ENCODE measurements around the gene RANBP10. TPM values are rescaled to one million over a fixed set of nuclear protein-coding genes. Genes with fewer than 3 reads are reported as not detected.

Gene RANBP10
- total and polyA plus RNA-seq, 2 experiments from 2014 or later = 9.0 to 13.6 TPM

GRCh38 chr16:67726106-67727034, 80.0 kb downstream of the RANBP10 start:
- H3K4me2 ChIP-seq = no peak overlapping the region
- no peak overlapping the region for H3K27ac ChIP-seq (ENCODE audit: low read depth)
- peaks cover 9% of the 10 kb centered on the region for H3K27me3 Mint-ChIP-seq (ENCODE audit: insufficient read depth, low read depth, poor library complexity)
- TF ChIP-seq NANOG (IDR thresholded peaks at IDR 0.05; ENCODE audit: borderline replicate concordance) (no peak), ETS1 (IDR thresholded peaks at IDR 0.05) (no peak), EZH2 (IDR thresholded peaks at IDR 0.05; ENCODE audit: low read depth, unreplicated experiment) (no peak), ZNF114 (CRISPR knock-in tag; IDR thresholded peaks at IDR 0.05) (no peak), ZNF462 (CRISPR knock-in tag; IDR thresholded peaks at IDR 0.05) (no peak), CTCF (conservative IDR thresholded peaks at IDR 0.05; ENCODE audit: low read depth in 2 of 2) (no peak), REST (IDR thresholded peaks at IDR 0.05; ENCODE audit: unreplicated experiment) (no peak), CREB1 (CRISPR knock-in tag; IDR thresholded peaks at IDR 0.05; ENCODE audit: low read depth) (no peak), JUNB (IDR thresholded peaks at IDR 0.05; ENCODE audit: unreplicated experiment) (no peak), ZNF331 (CRISPR knock-in tag; IDR thresholded peaks at IDR 0.05; ENCODE audit: low read depth) (no peak), EZH2phosphoT487 (IDR thresholded peaks at IDR 0.05; ENCODE audit: unreplicated experiment) (no peak), STAT1 (IDR thresholded peaks at IDR 0.05; ENCODE audit: unreplicated experiment) (no peak), POLR2AphosphoS5 (IDR thresholded peaks at IDR 0.05; ENCODE audit: low read depth) (no peak)
- no peak for DNase-seq (ENCODE audit: low spot score)
- no peaks in the 10 kb centered on the region for H3K4me1 ChIP-seq (ENCODE audit: insufficient read depth)
- H3K4me3 ChIP-seq = no peak overlapping the region
- H3K4me1 Mint-ChIP-seq = no peaks in the 10 kb centered on the region
- no peaks in the 10 kb centered on the region for H3F3A ChIP-seq (replicated peaks; ENCODE audit: low read depth)
- no peak overlapping the region for H2AFZ ChIP-seq
- no peak overlapping the region for H3K27ac Mint-ChIP-seq
- ATAC-seq = no peak
- H3K4me3 Mint-ChIP-seq = no peak overlapping the region
- no peaks in the 10 kb centered on the region for H3K9me3 Mint-ChIP-seq
- no peaks in the 10 kb centered on the region for H3K27me3 ChIP-seq (ENCODE audit: insufficient read depth)
- H3K79me2 ChIP-seq (replicated peaks; ENCODE audit: insufficient read depth) = no peaks in the 10 kb centered on the region
- H4K20me1 ChIP-seq (replicated peaks; ENCODE audit: insufficient read depth) = no peaks in the 10 kb centered on the region; the same call in 1 of the 2 replicates
- H3K36me3 ChIP-seq (ENCODE audit: insufficient read depth) = no peaks in the 10 kb centered on the region
- H3K9me2 ChIP-seq (ENCODE audit: insufficient read depth) = no peaks in the 10 kb centered on the region
- peaks cover 22% of the 10 kb centered on the region for H3K36me3 Mint-ChIP-seq (ENCODE audit: low read depth)
